Breast epithelium (tissue), 3 donors: ENCODE measurements around the gene KANSL1L.

Experiments
- CTCF ChIP-seq, 3 donors: fragments of 450-650 bp; IDR thresholded peaks; one replicate each; pipeline ENCODE4 v1.5.1; 2016 to 2017; ENCODE audit warnings: antibody characterized with exemption in 3 of 3, mild to moderate bottlenecking in 3 of 3, moderate library complexity in 3 of 3
- POLR2A ChIP-seq: fragments of 450-650 bp; IDR thresholded peaks from one replicate; pipeline ENCODE4 v1.6.1; 2016; ENCODE audit warnings: antibody characterized with exemption, mild to moderate bottlenecking, moderate library complexity
- POLR2AphosphoS5 ChIP-seq, 3 donors: sonication (generic); formaldehyde crosslinking; IDR thresholded peaks; one replicate each; pipeline ENCODE4 v1.6.1; 2017; ENCODE audit warnings: antibody characterized with exemption in 3 of 3

- TF ChIP-seq CTCF (IDR thresholded peaks at IDR 0.05) (no peak), POLR2AphosphoS5 (IDR thresholded peaks at IDR 0.05) (no peak), POLR2A (no peak)
These were observed 148.4 kb downstream of the KANSL1L start for GRCh38 chr2:210022824-210023223.
